NCI-H345 treated with DMSO at 0.1 percent for 48 hours (cell line): ENCODE data around the gene MKI67.

Source experiments
- DNase-seq: peaks from one replicate; lab custom pipeline; 2025; ENCODE audit not compliant: unreplicated experiment; lab: John Stamatoyannopoulos, UW

MKI67 gene

DNA sequence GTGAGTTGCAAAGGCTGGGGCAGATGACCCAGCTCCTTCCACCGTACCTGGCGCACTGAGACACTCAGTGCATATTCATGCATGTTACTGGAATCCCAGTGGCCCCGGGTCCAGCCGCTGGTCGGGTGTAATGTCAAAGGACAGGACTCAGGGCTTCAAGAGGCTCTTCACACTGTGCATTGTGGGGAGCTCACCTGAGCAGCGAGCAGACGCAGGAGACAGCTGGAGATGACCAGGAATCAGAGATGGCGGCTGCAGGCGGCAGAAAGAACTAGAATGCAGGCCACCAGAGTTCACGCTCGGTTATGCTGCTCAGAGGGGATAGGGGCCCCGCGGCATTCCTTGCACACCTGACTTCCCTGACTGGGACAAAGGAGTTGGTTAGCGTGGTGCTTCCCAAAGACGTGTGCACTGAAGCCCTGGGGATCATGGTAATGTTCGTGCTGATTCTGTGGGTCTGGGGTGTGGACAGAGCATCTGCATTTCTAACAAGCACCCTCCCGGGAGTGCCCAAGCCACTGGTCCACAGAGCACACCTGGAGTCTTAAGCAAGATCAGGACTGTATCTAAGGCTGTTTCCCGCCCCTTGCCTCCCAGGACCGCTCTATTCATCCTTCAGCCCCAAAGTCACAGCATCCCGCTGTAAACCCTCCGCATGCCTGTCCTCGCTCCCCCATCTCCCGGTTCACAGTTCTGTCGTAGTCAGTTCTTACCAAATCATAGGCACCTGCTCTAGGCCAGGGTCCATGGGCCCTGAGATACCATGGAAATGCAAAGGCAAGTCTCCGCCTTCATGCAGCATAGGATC lies 71.0 kb downstream of the MKI67 start:
- DNase-seq: no peak

DNA sequence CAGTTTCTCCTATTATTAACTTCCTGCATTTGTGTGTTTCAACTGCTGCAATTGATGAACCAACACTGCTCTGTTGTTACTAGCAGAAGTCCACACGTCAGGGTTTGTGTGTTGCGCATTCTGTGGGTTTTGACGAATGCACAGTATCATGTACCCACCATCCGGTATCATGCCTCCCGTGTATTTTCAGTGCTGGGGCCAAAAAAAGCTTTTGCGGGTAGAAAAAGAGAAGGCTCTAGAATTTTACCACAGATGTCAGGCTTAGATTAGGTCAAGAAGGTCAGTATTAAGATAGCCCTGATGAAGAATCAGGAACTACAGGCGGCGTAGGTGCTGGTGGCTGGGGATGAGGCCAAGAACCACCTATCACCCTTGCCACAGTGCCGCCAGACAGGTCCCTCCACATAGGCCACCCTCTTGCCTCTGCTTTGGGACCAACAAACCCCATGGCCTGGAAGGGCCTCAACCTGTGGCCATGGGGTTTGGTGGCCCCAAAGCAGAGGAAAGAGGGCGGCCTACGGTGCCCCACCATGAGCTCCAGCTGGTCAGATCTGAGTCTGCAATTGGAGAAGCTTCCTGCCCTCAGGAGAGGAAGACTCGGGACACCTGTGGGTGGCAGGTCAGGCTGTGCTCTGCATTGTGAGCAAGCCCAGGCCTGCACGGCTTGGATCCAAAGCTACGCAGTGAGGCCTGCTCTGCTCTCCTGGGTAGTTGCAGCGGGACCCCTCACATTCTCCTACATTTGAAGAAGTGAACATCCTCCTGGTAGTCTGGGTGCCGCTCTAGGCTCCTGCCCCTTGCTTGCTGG lies 71.9 kb downstream of the MKI67 start:
- DNase-seq: no peak

DNA sequence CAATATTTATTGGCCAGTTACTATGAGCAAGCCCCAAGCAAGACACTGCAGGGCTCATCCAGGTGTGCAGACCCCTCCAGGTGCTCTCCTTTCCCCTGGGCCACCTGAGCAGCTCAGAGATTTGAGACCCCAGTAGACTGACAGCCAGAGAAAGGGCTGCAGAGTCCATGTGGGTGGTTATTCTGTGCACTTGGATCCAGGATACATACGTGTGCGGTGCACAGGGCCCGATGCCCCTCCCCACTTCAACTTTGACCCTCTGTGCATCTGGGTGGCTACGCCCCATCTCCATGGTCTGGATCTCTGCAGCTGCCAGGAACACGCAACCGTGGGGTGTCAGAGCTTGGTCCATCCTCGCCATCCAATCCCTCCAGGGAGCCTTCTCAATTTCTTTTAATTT lies 72.9 kb downstream of the MKI67 start:
- no peak for DNase-seq

DNA sequence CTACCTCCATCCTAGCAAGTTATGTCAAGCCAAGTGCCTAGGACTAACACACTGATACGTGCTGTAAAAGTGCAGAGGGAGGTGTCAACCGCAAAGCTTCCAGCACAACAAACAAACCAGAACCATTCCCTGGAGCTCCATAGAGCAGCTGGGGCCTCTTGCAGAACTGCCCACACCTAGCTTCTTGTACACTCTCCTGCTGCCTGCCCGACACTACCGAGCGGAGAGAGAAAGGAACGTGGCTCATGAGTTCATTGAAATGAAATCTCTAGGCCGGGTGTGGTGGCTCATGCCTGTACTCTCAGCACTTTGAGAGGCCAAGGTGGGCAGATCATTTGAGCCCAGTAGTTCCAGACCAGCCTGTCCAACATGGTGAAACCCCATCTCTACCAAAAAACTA lies 73.5 kb downstream of the MKI67 start:
- no peak for DNase-seq

DNA sequence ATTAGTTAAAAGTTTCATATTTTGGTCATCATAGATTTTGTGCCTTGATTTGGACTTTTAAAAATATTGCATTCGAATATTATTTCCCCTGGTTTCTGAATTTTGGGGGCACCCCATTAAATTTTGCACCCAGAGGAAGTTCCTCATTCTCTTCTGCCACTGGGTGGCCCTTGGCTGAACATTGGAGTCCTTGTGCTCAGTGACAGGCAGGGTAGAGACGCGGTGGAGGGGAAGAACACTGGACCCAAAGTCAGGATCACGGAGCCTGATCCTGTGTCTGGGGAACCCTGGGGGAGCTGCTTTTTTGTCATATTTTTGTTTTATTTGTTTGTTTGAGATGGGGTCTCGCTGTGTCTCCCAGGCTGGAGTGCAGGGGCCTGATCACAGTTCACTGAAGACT lies 74.7 kb downstream of the MKI67 start:
- no peak for DNase-seq

DNA sequence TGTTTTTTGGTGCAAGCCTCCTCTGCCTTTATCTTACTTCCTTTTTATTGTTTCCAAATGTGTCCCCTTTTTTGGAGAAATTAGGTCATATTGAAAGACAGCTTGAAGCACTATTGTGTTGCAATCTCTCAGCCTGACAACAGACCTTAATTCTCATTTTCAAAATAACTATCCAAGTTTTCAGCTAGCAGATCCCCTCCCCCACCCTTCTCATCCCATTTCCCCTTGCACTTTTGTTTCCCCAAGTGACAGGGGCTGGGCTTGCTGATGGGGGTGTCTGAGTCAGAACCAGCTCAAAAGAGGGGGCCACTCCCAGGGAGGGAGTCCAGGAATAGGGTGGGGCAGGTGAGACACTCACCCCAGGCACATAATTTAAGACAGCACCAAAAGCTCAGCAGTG lies 75.3 kb downstream of the MKI67 start:
- no peak for DNase-seq

DNA sequence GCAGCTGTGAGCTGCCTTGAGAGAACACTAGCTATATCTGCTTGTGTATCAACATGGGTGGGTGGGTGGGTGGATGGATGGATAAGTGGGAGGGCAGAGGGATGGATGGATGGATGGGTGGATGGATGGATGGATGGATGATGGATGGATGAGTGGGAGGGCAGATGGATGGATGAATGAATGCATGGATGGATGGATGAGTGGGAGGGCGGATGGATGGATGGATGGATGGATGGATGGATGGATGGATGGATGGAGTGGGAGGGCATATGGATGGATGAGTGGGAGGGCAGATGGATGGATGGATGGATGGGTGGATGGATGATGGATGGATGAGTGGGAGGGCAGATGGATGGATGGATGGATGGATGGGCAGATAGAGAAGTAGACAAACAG lies 76.1 kb downstream of the MKI67 start:
- no peak for DNase-seq

DNA sequence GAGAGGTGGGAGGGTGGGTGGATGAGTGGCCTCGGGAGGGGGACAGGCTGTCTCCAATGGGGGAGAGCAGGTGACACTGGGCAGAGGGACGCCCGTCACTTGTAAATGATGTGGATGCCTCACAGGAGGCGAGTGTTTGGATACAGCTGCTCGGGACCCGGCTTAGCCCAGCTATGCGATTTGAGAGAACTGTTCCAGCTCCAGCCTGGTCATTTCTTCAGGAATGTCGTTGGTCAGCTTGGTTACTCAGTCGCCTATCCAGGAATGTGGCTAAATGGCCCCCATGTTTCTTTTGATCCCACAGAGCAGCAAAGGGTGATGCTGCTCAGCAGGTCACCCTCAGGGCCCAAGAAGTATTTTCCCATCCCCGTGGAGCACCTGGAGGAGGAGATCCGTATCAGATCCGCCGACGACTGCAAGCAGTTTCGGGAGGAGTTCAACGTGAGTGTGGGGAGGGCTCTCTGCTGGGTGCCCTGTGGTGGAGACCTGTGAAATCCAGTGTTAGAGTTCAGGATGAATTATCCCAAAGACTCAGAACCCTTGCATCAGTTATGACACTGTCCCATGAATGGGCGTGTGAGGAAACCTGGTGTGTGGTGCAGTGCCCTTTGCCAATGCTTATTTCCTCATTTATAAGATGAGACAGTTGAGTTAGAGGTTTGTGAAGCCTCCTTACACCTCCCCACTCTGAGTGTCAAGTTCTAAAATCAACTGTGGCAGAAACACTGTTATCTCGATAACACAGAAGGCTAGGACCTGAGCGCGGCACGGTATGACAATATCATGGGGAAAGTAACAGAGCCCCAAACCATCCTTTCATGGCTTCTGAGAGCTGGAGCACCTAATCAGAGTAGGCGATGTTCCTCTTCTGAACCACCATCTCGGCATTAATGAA lies 76.8 kb downstream of the MKI67 start:
- DNase-seq: no peak

DNA sequence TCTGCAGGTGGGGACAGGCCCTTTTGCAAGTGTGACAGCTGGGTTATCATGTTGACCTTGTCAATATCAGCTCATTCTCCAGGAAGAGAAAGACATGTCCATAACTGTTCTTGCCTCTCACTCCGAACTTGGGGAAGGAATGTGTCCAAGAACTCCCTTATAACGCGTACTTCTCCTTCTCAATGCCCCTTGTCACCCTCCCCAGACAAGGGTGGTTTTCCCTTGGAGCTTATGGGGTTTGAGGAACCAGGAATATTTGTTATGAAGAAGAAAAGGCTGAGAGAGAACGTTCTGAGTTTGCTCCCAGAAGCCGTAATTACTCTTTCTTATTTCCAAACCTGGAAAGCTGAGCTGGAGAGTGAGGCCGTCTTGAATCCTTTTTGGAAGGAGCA lies 77.4 kb downstream of the MKI67 start:
- DNase-seq: no peak

DNA sequence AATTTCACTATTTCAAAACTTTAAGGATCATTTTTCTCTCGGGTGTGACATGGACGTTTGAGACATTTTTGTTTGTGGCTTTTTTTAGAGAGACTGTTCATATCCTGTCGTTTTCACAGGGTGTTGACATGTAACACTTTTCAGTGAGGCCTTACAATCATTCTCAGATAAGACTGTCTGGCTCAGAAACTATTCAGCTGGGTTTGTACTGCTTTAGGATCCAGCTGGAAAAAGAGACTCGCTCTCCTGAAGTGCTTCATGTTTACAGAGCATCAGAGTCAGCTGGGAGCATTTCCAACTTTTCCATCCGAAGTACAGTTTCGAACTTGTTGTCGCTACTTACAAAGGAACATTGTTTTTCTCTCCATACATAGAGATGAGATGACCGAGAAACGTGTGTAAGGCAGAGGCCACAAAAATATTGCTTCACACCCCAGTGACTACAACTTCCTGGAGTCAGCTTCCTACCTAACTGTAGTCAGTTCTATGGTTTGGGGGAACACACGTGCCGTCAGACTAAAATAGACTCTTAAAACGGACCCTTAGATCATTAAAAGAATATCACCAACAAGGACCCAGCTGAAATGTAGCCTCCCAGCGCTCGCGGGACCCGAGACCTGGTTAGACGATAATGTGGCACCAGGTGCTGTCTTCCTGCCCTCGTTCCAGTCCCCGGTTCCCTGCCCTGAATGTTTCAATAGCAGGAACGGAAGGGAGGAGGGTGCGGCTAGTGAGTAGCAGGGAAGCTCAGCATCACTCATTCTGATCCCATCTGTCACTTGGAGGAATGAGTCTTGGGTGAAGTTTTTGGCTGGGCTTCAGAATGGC lies 78.0 kb downstream of the MKI67 start:
- DNase-seq: no peak

DNA sequence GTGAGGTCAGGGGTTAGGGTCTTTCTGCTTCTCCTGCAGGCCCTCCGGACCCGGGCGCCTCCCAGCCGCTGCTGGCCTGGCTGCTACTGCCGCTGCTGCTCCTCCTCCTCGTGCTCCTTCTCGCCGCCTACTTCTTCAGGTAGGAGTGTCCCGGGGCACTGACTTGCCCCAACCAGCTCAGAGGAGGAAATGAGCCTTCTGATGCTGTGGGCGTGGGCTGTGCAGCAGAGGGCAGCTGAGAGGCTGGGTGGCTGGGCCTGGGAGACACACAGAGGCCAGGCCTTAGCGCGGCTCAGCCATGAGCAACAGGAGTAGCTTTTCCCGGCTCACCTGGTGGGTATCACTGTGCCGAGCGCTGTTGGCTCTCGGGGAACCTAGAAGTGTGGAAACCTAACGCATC lies 78.9 kb downstream of the MKI67 start:
- DNase-seq: no peak

DNA sequence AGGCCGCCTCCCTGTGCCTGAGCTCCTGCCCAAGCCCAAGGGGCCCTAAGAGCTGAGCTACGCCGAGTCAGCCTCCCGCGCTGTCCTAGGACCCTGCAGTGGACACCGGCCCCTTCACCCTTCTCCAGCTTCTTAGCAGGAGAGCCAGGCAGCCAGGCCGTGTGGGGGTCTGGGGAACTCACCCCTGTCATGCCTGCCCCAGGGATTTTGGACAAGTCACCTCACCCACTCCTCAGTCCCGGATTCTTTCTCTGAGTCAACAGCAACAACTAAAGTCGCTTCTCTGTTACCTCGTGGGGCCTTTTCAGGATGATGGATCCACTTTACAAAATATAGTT lies 79.3 kb downstream of the MKI67 start:
- DNase-seq: no peak
